HL-60/S4 treated with retinoic acid at 250 ng/mL for 4 days and 3 days (cell line): ENCODE measurements around the gene LY9.

Source experiments
- in situ Hi-C: fragments of 300-500 bp; cut with MboI; formaldehyde crosslinking; loops from 2 replicates; pipeline ENCODE4 v1.7.0; 2022; ENCODE audit warnings: low sequenced_read_pairs

LY9 gene

GRCh38 chr1:160800645-160801408 is 4.9 kb downstream of the LY9 start:
- in situ Hi-C loops: no loop called here

GRCh38 chr1:160801836-160802580 is 6.0 kb downstream of the LY9 start:
- in situ Hi-C loops: no loop called here

- in situ Hi-C loops: no loop called here
These were observed 10.2 kb downstream of the LY9 start for GRCh38 chr1:160806109-160806665.

- in situ Hi-C loops: no loop called here
These were observed 10.8 kb downstream of the LY9 start for GRCh38 chr1:160806784-160807183.

- in situ Hi-C loops: no loop called here
These were observed 11.3 kb downstream of the LY9 start for GRCh38 chr1:160807247-160807646.

- in situ Hi-C loops: no loop called here
These were observed 11.8 kb downstream of the LY9 start for GRCh38 chr1:160807738-160808137.

- in situ Hi-C loops: no loop called here
These were observed 12.3 kb downstream of the LY9 start for GRCh38 chr1:160808289-160808688.

GRCh38 chr1:160810486-160810885 is 14.5 kb downstream of the LY9 start:
- in situ Hi-C loops: no loop called here

GRCh38 chr1:160811147-160811546 is 15.2 kb downstream of the LY9 start:
- in situ Hi-C loops: no loop called here

GRCh38 chr1:160813215-160813614 is 17.2 kb downstream of the LY9 start:
- in situ Hi-C loops: no loop called here

GRCh38 chr1:160814316-160814715 is 18.3 kb downstream of the LY9 start:
- in situ Hi-C loops: no loop called here

GRCh38 chr1:160814856-160815255 is 18.9 kb downstream of the LY9 start:
- in situ Hi-C loops: no loop called here

GRCh38 chr1:160818207-160818937 is 22.4 kb downstream of the LY9 start:
- in situ Hi-C loops: no loop called here

GRCh38 chr1:160819186-160819585 is 23.2 kb downstream of the LY9 start:
- in situ Hi-C loops: no loop called here

GRCh38 chr1:160821627-160822026 is 25.7 kb downstream of the LY9 start:
- in situ Hi-C loops: no loop called here

- in situ Hi-C loops: no loop called here
These were observed 27.3 kb downstream of the LY9 start for GRCh38 chr1:160823296-160823695.

GRCh38 chr1:160826546-160826945 is 30.6 kb downstream of the LY9 start:
- in situ Hi-C loops: no loop called here

GRCh38 chr1:160827418-160827817 is 31.4 kb downstream of the LY9 start:
- in situ Hi-C loops: no loop called here

- in situ Hi-C loops: loop anchor here (10.0 kb wide), 1 partner anchor 125 kb away; the partner anchor contains the start of gene ITLN2
These were observed 33.8 kb downstream of the LY9 start for GRCh38 chr1:160829766-160830165.

GRCh38 chr1:160830321-160831153 is 34.6 kb downstream of the LY9 start:
- in situ Hi-C loops: loop anchor here (10.0 kb wide), 1 partner anchor 124 kb away; the partner anchor contains the start of gene ITLN2
